ENCODE measurements around the gene BTF3.
A peak's percentile ranks its signal among the peaks of the same experiment; 100 is the strongest.
"Not testable (repeated sequence)": the region's sequence is repeated elsewhere in the genome, so short reads cannot be mapped to it uniquely, and the experiment has no call there.

Gene BTF3

DNA sequence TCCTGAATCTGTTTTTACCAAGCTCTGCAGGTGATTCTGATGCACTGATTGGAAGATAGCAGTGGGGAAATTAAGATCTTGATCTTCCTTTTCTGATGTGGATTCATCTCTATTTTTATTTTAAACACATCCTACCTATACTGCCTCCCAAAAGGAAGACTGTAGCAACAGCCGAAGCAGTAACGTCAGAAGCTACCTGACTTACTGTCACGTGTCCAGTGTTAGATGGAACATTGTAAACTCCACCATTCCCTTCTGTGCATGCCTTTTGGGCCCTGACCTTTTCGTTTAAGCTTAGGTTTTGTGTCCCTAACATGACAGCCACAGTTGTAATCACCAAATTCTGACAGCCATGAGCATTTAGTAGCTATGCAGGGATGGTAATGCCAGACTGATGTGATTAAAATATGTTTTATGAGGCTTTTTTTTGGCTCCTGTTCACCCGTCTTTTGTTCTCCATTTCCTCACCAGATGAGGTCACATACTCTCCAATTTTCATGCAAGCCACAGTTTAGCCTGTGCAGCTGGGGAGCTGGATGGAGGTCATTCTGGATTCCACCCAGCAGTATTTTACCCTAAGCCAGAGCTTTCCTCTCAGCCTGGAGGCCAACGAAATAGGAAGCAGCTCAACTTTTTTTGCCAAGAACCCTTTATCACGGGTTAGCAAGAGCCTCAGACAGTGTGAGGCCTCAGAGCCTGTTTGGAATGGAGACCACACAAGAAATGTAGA lies 34.1 kb upstream of the BTF3 start:
- H3K9me3 ChIP-seq (ENCODE audit: control insufficient read depth, insufficient read depth, low read depth, low read length) = 0 out of 2 replicates have a peak, but pooled peaks cover 6% of the 10 kb centered on the region
- H3K4me1 ChIP-seq (ENCODE audit: control insufficient read depth, insufficient read depth, low read length) = peaks cover 4% of the 10 kb centered on the region; the same call in 1 of the 2 replicates
- no peak overlapping the region for H3K4me3 ChIP-seq (ENCODE audit: low read depth, low read length)
- H3K27ac ChIP-seq (ENCODE audit: low read depth, low read length) = no peak overlapping the region
- H3K27me3 ChIP-seq (ENCODE audit: control insufficient read depth, insufficient read depth, low read length) = no peaks in the 10 kb centered on the region
- no peaks in the 10 kb centered on the region for H3K36me3 ChIP-seq (ENCODE audit: control insufficient read depth, insufficient read depth, low read length)
- H3K9ac ChIP-seq (ENCODE audit: low read length) = no peak overlapping the region

GRCh38 chr5:73468638-73469037 lies 29.6 kb upstream of the BTF3 start:
- H3K9ac ChIP-seq (ENCODE audit: low read length); H3K36me3 ChIP-seq (ENCODE audit: control insufficient read depth, insufficient read depth, low read length); H3K27me3 ChIP-seq (ENCODE audit: control insufficient read depth, insufficient read depth, low read length); H3K4me1 ChIP-seq (ENCODE audit: control insufficient read depth, insufficient read depth, low read length); H3K27ac ChIP-seq (ENCODE audit: low read depth, low read length); H3K4me3 ChIP-seq (ENCODE audit: low read depth, low read length); H3K9me3 ChIP-seq (ENCODE audit: control insufficient read depth, insufficient read depth, low read depth, low read length): not testable (repeated sequence)

DNA sequence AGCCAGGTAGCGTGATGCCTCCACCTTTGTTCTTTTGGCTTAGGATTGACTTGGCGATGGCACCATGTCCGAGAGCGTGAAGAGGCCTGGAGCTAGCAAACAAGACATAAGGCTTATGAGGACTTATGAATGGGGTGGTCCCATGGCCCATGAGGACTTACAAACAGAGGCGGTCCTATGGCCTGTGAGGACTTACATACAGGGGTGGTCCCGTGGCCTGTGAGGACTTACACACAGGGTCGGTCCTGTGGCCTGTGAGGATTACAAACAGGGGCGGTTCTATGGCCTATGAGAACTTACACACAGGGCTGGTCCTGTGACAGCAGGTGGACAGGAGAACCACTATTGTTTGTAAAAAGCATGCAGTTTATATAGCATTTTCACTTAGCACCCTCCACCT lies 28.4 kb upstream of the BTF3 start:
- Histone ChIP-seq H3K36me3 (ENCODE audit: control insufficient read depth, insufficient read depth, low read length) (no peaks in the 10 kb centered on the region), H3K4me3 (ENCODE audit: low read depth, low read length) (no peak overlapping the region), H3K9me3 (ENCODE audit: control insufficient read depth, insufficient read depth, low read depth, low read length) (0 out of 2 replicates have a peak, but pooled peaks cover 6% of the 10 kb centered on the region), H3K9ac (ENCODE audit: low read length) (no peak overlapping the region), H3K27ac (ENCODE audit: low read depth, low read length) (no peak overlapping the region), H3K4me1 (ENCODE audit: control insufficient read depth, insufficient read depth, low read length) (no peaks in the 10 kb centered on the region; the same call in 1 of the 2 replicates), H3K27me3 (ENCODE audit: control insufficient read depth, insufficient read depth, low read length) (no peaks in the 10 kb centered on the region)

DNA sequence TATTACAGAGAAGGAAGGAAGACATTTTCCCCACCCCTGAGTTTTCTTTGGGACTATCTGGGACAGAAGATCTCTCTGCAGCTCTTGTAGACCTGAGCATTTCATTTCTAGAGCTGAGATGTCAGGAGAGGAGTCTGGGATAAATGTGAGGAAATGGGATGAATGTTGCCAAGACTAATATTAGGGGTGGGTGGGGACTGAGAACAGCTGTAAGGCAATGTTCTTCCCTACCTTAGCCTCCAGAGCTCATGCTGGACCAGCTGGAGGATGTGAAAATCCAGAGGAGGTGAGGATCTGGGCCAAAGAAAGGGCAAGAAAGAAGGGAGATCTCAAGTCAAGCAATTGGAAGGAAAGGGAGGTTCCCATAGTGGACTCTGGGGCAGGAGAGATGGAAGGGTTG lies 26.6 kb upstream of the BTF3 start:
- no peaks in the 10 kb centered on the region; the same call in 1 of the 2 replicates for H3K4me1 ChIP-seq (ENCODE audit: control insufficient read depth, insufficient read depth, low read length)

DNA sequence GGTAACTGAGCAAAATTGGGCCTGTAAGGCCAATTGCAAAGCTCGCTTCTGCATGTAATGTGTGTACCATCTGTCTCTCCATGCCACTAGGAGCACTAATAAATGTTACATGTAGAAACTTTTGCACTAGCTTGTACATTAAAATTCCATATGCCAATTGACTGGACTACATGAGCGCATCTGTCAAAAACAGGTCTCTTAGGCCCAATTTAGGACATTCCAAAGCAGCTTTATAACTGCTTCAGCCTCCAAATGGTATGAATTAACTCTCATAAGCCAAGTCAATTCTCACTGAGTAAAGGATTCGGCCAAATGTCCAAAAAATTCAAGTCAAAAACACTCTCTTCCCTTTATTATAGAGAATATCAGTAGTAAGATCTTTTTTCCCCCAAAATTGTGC lies 26.1 kb upstream of the BTF3 start:
- Histone ChIP-seq H3K9me3 (ENCODE audit: control insufficient read depth, insufficient read depth, low read depth, low read length) (no peaks in the 10 kb centered on the region), H3K27me3 (ENCODE audit: control insufficient read depth, insufficient read depth, low read length) (no peaks in the 10 kb centered on the region), H3K4me3 (ENCODE audit: low read depth, low read length) (no peak overlapping the region), H3K27ac (ENCODE audit: low read depth, low read length) (no peak overlapping the region), H3K36me3 (ENCODE audit: control insufficient read depth, insufficient read depth, low read length) (no peaks in the 10 kb centered on the region), H3K4me1 (ENCODE audit: control insufficient read depth, insufficient read depth, low read length) (no peaks in the 10 kb centered on the region), H3K9ac (ENCODE audit: low read length) (no peak overlapping the region)

More for the DNA sequence above, 26.6 kb upstream of the BTF3 start:
- no peak overlapping the region for H3K9ac ChIP-seq (ENCODE audit: low read length)
- H3K27me3 ChIP-seq (ENCODE audit: control insufficient read depth, insufficient read depth, low read length) = no peaks in the 10 kb centered on the region
- no peak overlapping the region for H3K4me3 ChIP-seq (ENCODE audit: low read depth, low read length)
- 0 out of 2 replicates have a peak, but pooled peaks cover 3% of the 10 kb centered on the region for H3K9me3 ChIP-seq (ENCODE audit: control insufficient read depth, insufficient read depth, low read depth, low read length)
- H3K36me3 ChIP-seq (ENCODE audit: control insufficient read depth, insufficient read depth, low read length) = no peaks in the 10 kb centered on the region
- no peak overlapping the region for H3K27ac ChIP-seq (ENCODE audit: low read depth, low read length)

GRCh38 chr5:73480500-73480899 lies 17.7 kb upstream of the BTF3 start:
- Histone ChIP-seq H3K27ac (ENCODE audit: low read depth, low read length) (no peak overlapping the region), H3K9ac (ENCODE audit: low read length) (no peak overlapping the region), H3K36me3 (ENCODE audit: control insufficient read depth, insufficient read depth, low read length) (no peaks in the 10 kb centered on the region), H3K9me3 (ENCODE audit: control insufficient read depth, insufficient read depth, low read depth, low read length) (no peaks in the 10 kb centered on the region), H3K4me1 (ENCODE audit: control insufficient read depth, insufficient read depth, low read length) (peaks cover 6% of the 10 kb centered on the region), H3K4me3 (ENCODE audit: low read depth, low read length) (no peak overlapping the region), H3K27me3 (ENCODE audit: control insufficient read depth, insufficient read depth, low read length) (no peaks in the 10 kb centered on the region)

GRCh38 chr5:73482383-73483136 lies 15.7 kb upstream of the BTF3 start:
- Histone ChIP-seq H3K9me3 (ENCODE audit: control insufficient read depth, insufficient read depth, low read depth, low read length) (no peaks in the 10 kb centered on the region), H3K9ac (ENCODE audit: low read length) (no peak overlapping the region), H3K4me3 (ENCODE audit: low read depth, low read length) (no peak overlapping the region), H3K36me3 (ENCODE audit: control insufficient read depth, insufficient read depth, low read length) (no peaks in the 10 kb centered on the region), H3K4me1 (ENCODE audit: control insufficient read depth, insufficient read depth, low read length) (peaks cover 22% of the 10 kb centered on the region), H3K27ac (ENCODE audit: low read depth, low read length) (no peak overlapping the region), H3K27me3 (ENCODE audit: control insufficient read depth, insufficient read depth, low read length) (no peaks in the 10 kb centered on the region)

GRCh38 chr5:73483676-73484075 lies 14.6 kb upstream of the BTF3 start:
- no peak overlapping the region for H3K4me3 ChIP-seq (ENCODE audit: low read depth, low read length)
- H3K9ac ChIP-seq (ENCODE audit: low read length) = no peak overlapping the region
- no peaks in the 10 kb centered on the region for H3K36me3 ChIP-seq (ENCODE audit: control insufficient read depth, insufficient read depth, low read length)
- no peaks in the 10 kb centered on the region for H3K9me3 ChIP-seq (ENCODE audit: control insufficient read depth, insufficient read depth, low read depth, low read length)
- H3K27me3 ChIP-seq (ENCODE audit: control insufficient read depth, insufficient read depth, low read length) = no peaks in the 10 kb centered on the region
- H3K27ac ChIP-seq (ENCODE audit: low read depth, low read length) = no peak overlapping the region
- H3K4me1 ChIP-seq (ENCODE audit: control insufficient read depth, insufficient read depth, low read length) = peaks cover 30% of the 10 kb centered on the region

DNA sequence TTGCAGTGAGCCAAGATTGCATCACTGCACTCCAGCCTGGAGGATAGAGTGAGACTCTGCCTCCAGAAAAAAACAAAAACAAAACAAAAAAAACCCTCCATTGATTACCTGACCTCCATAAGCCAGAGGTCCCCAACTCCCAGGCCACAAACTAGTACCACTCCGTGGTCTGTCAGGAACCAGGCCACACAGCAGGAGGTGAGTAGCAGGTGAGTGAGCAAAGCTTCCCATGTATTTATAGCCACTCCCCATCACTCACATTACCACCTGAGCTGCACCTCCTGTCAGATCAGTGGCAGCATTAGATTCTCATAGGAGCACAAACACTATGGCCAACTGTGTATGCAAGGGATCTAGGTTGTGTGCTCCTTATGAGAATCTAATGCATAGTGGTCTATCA lies 13.7 kb upstream of the BTF3 start:
- Histone ChIP-seq H3K4me3 (ENCODE audit: low read depth, low read length) (no peak overlapping the region), H3K36me3 (ENCODE audit: control insufficient read depth, insufficient read depth, low read length) (no peaks in the 10 kb centered on the region), H3K27ac (ENCODE audit: low read depth, low read length) (no peak overlapping the region), H3K27me3 (ENCODE audit: control insufficient read depth, insufficient read depth, low read length) (no peaks in the 10 kb centered on the region), H3K9me3 (ENCODE audit: control insufficient read depth, insufficient read depth, low read depth, low read length) (no peaks in the 10 kb centered on the region), H3K4me1 (ENCODE audit: control insufficient read depth, insufficient read depth, low read length) (peaks cover 37% of the 10 kb centered on the region), H3K9ac (ENCODE audit: low read length) (no peak overlapping the region)

DNA sequence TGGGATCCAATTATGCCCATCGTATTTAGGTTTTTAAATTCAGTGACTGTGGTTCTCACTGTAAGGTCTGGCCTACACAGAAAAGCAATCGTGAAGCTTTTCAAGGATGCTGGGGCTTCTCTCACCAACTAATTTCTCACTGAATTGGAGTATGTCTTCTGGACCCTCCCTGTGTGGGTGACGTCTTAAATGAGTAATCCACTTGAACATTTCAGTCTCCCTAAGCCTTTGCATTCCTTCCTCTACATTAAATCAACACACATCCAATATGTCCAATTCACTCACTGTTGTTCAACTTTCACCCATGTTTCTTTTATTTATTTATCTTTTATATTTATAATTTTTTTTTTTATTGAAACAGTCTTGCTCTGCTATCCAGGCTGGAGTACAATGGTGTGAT lies 12.5 kb upstream of the BTF3 start:
- H3K9ac ChIP-seq (ENCODE audit: low read length) = no peak overlapping the region
- H3K36me3 ChIP-seq (ENCODE audit: control insufficient read depth, insufficient read depth, low read length) = no peaks in the 10 kb centered on the region
- H3K27me3 ChIP-seq (ENCODE audit: control insufficient read depth, insufficient read depth, low read length) = no peaks in the 10 kb centered on the region
- no peak overlapping the region for H3K4me3 ChIP-seq (ENCODE audit: low read depth, low read length)
- no peaks in the 10 kb centered on the region for H3K9me3 ChIP-seq (ENCODE audit: control insufficient read depth, insufficient read depth, low read depth, low read length)
- peaks cover 37% of the 10 kb centered on the region for H3K4me1 ChIP-seq (ENCODE audit: control insufficient read depth, insufficient read depth, low read length)
- peak overlapping the region; percentile 97; the same call in 1 of the 2 replicates for H3K27ac ChIP-seq (ENCODE audit: low read depth, low read length)

Data from HUES6 (cell line).